Ramos (cell line): ENCODE measurements around the gene ROR1.

Experiments
- in situ Hi-C: fragments of 300-500 bp; cut with MboI; formaldehyde crosslinking; loops from one replicate; pipeline ENCODE4 v1.14.3; 2022; ENCODE audit warnings: low sequenced_read_pairs; ENCODE audit not compliant: unreplicated experiment

The ROR1 gene

GRCh38 chr1:63947904-63948303 is 174.1 kb downstream of the ROR1 start:
- in situ Hi-C loops, result no loop called here

DNA sequence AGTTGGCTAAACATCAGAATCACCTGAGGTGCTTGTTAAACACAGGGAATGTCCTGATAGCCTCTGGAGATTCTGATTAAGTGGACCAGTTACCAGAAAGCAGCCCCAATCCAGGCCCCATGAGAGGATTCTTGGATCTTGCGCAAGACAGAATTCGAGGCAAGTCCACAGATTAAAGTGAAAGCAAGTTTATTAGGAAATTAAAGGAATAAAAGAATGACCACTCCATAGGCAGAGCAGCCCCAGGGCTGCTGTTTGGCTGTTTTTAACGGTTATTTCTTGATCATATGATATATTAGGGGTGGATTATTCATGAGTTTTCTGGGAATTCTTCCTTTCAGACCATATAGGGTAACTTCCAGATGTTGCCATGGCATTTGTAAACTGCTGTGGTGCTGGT is 176.2 kb downstream of the ROR1 start:
- in situ Hi-C loops, result no loop called here

DNA sequence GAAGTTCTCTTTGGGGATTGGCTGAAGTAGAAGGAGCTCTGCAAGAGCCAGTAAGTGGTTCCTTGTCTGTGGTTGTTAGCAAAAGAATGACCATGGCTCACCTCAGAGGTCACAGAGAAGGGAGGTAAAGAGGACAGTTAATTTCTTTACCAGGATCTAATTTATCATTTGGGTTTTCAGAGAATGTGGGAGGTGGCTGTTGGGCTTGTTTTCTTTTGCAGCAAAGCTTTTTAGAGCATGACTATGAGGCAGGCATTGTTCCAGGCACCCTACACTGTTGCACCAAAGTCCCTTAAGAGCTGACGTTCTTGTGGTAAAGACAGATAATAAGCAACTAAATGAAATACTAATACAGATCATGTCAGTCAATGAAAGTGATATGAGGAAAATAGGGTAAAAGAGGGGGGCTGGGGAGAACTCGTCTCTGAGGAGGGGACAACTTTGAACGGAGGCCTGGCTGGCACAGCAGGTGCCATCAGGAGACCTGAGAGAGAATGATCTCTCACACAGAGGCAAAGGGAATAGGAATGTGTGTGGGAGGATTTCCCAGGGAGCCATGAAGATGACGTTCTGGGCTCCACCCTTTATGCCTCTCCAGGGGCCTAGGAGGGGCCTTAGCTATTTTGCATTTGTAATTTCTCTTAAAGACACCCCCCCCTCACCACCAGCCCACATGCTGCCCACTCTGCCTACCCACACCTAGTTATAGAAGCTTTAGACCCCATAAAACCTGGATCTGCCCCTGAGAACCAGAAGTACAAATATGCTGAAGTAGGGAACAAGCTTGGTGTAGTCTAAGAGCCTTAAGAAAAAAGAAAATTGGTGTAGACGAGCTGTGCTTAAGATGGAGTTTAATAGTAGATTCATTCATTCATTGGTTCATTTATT is 177.5 kb downstream of the ROR1 start:
- in situ Hi-C loops, result no loop called here

DNA sequence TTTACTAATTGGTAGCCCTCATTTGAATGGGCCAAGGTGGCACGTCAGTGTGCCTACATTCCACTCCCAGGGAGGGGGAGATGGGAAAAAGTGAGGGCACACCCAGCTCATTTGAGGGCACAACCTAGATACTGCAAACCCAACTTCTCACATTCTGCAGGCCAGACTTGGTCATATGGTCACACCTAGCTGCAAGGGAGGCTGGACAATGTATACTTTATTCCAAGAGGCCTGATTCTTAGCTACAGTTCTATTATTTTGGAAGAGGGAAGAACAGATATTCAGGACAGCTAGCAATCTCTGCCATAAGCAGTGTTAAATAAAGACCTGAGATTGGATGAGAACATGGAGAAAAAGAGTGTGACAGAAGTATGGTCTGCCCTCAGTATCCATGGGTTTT is 180.4 kb downstream of the ROR1 start:
- in situ Hi-C loops, result no loop called here

DNA sequence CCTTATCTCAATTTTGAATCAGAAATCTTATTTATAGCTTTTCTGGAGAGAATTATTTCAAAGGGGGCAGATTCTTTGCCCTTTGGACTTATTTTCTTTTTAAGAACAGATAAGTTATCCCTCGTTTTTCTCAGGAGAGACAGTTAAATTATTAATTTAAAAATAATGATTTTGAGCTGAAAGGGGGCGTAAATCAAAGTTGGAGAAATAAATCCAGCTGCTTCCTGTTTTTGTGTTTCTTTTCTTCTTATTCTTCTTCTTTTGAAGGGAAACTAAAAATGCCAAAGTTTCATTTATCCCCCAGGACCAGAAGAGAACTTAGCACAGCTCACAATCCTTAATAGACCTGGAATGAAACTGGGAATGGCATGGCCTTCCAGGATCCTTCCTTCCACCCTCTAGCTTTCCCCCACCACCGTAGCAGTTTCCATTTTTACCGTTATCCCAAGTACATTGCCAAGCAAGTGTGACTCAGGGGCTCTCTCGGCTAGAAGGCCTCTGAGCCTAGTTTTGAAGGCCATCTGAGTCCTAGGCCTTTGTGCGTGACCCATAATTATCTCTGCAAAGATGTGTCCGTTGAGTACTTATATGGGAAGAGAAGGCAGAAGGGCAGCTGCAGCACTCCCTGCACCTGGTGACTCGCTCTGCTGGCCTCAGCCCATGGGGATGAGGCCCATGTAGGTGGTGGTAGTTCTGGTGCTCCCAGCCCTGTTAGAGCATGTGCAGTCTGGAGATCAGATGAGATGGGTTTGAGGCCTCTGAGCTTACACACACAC is 181.7 kb downstream of the ROR1 start:
- in situ Hi-C loops, result no loop called here

- in situ Hi-C loops, result no loop called here
Measured at GRCh38 chr1:63958556-63958955, 184.7 kb downstream of the ROR1 start.

DNA sequence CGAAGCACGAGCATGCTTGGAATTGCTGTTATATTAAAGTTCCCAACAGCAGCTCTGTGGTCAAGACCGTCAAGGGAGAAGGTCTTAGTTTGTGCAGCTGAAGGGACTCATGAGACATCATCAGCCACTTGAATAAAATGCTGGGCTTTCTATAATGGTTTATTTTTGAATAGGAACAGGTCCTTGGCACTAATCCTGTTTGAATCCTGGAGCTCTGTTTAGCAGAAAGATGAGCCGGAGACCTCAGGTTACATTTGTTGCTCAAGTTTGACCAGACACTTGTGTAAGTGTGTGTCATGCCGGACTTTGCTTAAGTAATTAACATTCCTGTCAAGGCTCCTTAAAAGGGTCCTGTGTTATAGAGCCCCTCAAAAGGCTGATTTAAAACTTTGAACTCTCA is 186.5 kb downstream of the ROR1 start:
- in situ Hi-C loops, result no loop called here

DNA sequence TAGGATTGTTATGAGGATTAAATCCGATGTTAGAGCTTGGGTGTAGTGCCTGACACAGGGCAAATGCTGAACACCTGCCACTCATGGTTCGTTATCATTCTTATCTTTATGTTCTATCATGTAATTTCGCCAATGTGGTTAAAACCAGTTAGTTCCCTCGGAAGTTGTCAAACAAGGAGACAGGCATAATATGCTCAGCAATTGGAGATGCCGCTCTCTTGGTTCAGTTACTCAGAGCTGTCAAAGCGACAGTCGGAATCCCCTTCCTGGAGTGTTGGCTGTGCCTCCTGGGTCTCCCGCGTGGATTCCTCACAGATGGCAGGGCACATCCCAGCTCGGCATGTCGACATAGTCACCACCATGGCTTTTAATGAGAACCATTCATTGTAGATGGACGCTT is 192.2 kb downstream of the ROR1 start:
- in situ Hi-C loops, result no loop called here

DNA sequence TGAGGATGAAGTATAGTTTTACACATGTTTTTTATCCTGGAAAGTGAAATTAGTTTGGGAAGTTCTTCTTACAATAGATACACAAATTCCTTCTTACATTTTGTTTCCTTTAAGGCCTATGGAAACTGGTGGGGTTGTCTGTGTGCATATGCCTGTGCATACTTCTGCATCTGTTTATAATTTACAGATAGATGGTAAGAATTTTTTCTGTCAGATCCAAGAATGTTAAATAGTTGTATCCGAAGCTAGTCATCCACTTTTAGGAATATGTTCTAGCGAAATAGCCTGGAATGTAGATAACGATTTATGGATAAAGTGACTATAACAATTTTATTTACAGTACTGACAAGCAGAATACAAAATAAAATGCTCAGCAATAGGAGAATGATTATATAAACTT is 194.1 kb downstream of the ROR1 start:
- in situ Hi-C loops, result no loop called here

GRCh38 chr1:63968663-63969440 is 195.0 kb downstream of the ROR1 start:
- in situ Hi-C loops, result no loop called here

DNA sequence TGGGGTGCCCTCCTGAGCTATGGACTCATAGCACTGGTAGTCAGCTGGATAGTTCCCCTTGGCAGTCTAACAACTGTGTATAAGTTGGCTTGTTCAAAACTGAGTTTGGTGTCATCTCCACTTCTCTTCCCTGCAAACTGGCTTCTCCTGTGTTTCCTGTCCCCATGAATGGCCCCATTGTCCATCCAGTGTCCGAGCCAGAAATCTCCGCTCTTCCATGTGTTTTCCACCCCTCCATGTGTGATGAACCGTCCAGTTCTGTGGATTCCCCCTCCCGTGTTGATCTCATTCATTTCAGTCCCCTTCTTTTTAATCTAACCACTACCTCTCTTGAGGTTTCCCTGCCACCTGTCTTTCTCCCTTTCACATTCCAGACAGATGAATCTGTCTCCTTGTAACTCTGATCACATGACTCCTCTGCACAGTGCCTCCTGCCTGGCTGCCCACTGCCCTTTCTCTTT is 195.7 kb downstream of the ROR1 start:
- in situ Hi-C loops, result no loop called here

GRCh38 chr1:63971557-63971956 is 197.7 kb downstream of the ROR1 start:
- in situ Hi-C loops, result no loop called here

- in situ Hi-C loops, result no loop called here
Measured at GRCh38 chr1:63973005-63973419, 199.2 kb downstream of the ROR1 start.

DNA sequence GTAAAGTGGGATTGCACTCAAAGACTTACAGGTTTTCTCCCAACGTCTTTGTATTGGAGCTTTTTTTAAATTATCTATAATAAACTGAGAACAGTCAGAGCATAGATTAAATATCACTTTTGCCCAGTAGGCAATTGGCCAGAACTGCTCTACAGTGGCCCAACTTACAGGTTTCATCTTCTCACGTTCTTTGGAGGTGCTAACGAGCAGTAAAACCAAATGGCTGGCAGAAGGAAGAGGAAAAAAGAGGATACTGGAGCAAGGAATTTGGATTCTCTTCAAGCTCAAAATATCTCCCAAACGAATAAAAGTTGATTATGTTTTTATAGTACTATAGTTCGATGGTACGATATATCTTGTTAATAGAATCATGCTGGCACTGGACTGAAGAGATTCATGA is 201.1 kb downstream of the ROR1 start:
- in situ Hi-C loops, result no loop called here

DNA sequence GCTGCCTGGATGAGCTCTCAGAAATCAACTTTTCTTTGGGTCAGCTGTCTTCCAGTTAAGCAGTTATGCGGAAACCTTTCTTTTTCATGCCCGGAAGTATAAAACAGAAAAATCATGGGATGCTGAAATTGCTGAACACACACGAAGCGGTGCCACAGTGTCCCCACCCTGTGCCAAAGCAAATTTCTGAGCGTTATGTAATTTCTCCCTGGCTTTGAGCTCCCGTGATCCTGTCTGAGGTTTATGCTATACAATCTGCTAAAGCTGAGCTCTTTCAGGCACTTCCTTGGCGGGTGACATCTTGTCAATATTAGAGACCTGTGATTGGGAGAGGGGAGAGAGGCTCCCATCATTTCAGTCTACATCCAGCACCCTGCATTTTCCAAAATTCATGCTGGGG is 201.7 kb downstream of the ROR1 start:
- in situ Hi-C loops, result no loop called here

- in situ Hi-C loops, result no loop called here
Measured at GRCh38 chr1:63976006-63976405, 202.2 kb downstream of the ROR1 start.

- in situ Hi-C loops, result no loop called here
Measured at GRCh38 chr1:63977466-63977865, 203.6 kb downstream of the ROR1 start.

GRCh38 chr1:63980740-63981407 is 207.1 kb downstream of the ROR1 start:
- in situ Hi-C loops, result no loop called here

DNA sequence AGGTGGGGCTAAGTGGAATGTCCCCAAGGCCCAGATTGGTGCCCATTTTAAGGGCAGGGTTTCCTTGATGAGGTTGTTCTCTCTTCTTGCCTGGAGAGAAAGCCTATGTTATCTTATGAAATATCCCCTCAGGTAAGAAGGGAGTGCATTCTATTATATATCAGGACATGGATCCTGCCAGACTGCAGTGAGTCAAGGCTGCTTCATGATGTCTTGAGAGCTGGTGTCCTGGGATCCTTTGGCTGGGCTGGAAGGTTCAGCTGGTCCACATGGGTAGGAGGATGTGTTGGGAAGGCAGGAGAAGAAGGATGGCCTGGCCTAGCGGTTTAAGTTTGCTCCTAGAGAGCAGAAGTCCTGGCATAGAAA is 207.6 kb downstream of the ROR1 start:
- in situ Hi-C loops, result no loop called here

- in situ Hi-C loops, result no loop called here
Measured at GRCh38 chr1:63982201-63982600, 208.4 kb downstream of the ROR1 start.
